ENCODE results near the gene STAP1. TPM values are rescaled to one million over a fixed set of nuclear protein-coding genes. Genes with fewer than 3 reads are reported as not detected.

The STAP1 gene, protein sequence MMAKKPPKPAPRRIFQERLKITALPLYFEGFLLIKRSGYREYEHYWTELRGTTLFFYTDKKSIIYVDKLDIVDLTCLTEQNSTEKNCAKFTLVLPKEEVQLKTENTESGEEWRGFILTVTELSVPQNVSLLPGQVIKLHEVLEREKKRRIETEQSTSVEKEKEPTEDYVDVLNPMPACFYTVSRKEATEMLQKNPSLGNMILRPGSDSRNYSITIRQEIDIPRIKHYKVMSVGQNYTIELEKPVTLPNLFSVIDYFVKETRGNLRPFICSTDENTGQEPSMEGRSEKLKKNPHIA
- total RNA-seq: not detected in 2 replicates

GRCh38 chr4:67558493-67558892 lies at the start of gene STAP1:
STAP1 (plus strand) TSS chr4:67558727; CDS start chr4:67558810, 83 bp downstream.

GRCh38 chr4:67545199-67546003 lies 13.1 kb upstream of the STAP1 start, which contains the start of gene CENPC:
CENPC (minus strand) TSS chr4:67545503; CDS start chr4:67545355, 148 bp downstream.

Other genes with a start within 250 kb of the STAP1 start
- 9.1 and 10.7 TPM in 2 replicates for gene CENPC, start 13.2 kb upstream of the STAP1 start, total RNA-seq
- gene UBA6, start 142.4 kb downstream of the STAP1 start, total RNA-seq: 60.7 and 74.7 TPM in 2 replicates
- gene GNRHR, start 195.7 kb downstream of the STAP1 start, total RNA-seq: not detected in 2 replicates